Sigmoid colon (tissue), 7 donors: ENCODE results near the gene FRY. TPM values are rescaled to one million over a fixed set of nuclear protein-coding genes. Genes with fewer than 3 reads are reported as not detected.
A peak's percentile ranks its signal among the peaks of the same experiment; 100 is the strongest.

ENCODE experiments used
- DNase-seq: peaks from one replicate; pipeline ENCODE4 v3.0.0-alpha.2; 2019
- H3K27ac ChIP-seq, 4 donors: fragments of 200-600 bp; sonication (generic); one replicate each; pipeline ENCODE4 v1.5.1; 2016 to 2019; ENCODE audit warnings: mild to moderate bottlenecking in 1 of 4
- H3K27me3 ChIP-seq, 3 donors: fragments of 200-600 bp; sonication (generic); one replicate each; pipeline ENCODE4 v1.5.1; 2019; ENCODE audit warnings: mild to moderate bottlenecking in 1 of 3
- H3K36me3 ChIP-seq, 4 donors: fragments of 200-600 bp; sonication (generic); one replicate each; pipeline ENCODE4 v1.5.1; 2016 to 2019
- H3K4me1 ChIP-seq, 4 donors: fragments of 200-600 bp; sonication (generic); one replicate each; pipeline ENCODE4 v1.5.1; 2017 to 2019
- H3K4me3 ChIP-seq, 4 donors: fragments of 200-600 bp; sonication (generic); one replicate each; pipeline ENCODE4 v1.5.1; 2017 to 2019; ENCODE audit warnings: mild to moderate bottlenecking in 2 of 4, moderate library complexity in 1 of 4
- H3K9me3 ChIP-seq, 4 donors: fragments of 200-600 bp in 3 of 4; sonication (generic) in 3 of 4; one replicate each; pipeline versions ENCODE4 v1.5.1 to v1.6.1; 2013 to 2019
- EP300 ChIP-seq, 4 donors: sonication (generic); formaldehyde crosslinking; IDR thresholded peaks; one replicate each; pipeline ENCODE4 v1.6.1; 2017; ENCODE audit warnings: antibody characterized with exemption in 4 of 4
- POLR2A ChIP-seq, 2 donors: fragments of 450-650 bp; IDR thresholded peaks; one replicate each; pipeline ENCODE4 v1.6.1; 2016; ENCODE audit warnings: antibody characterized with exemption in 2 of 2, mild to moderate bottlenecking in 2 of 2, moderate library complexity in 2 of 2
- POLR2AphosphoS5 ChIP-seq, 4 donors: sonication (generic); formaldehyde crosslinking; IDR thresholded peaks; one replicate each; pipeline ENCODE4 v1.6.1; 2017; ENCODE audit warnings: antibody characterized with exemption in 4 of 4
- WGBS, 2 donors: extraction: QIAGEN DNeasy Blood & Tissue Kit; methylation state at CpG; one replicate each; pipeline ENCODE4 v1.1.7; 2013; 5-methylcytosine and 5-hydroxymethylcytosine counted together
- intact Hi-C: fragments of 100-400 bp; cut with DNase I; formaldehyde crosslinking; loops from one replicate; pipeline ENCODE4 v1.15.1; 2023
- polyA plus RNA-seq, 3 donors: library from polyadenylated mRNA; stranded (reverse); fragments of 200-250 nt; gene quantifications; one replicate each; pipeline ENCODE4 v1.2.3, GENCODE V29; 2013
- total RNA-seq, 4 donors: library from RNA; depleted of rRNA; stranded (reverse); fragments of >200 nt; gene quantifications; one replicate each; pipeline ENCODE4 v1.1.0, GENCODE V29; 2016
- TF ChIP-seq, protein P1 (sequence below), 4 experiments: fragments of 450-650 bp in 3 of 4; fragments of 200-600 bp in 1 of 4; IDR thresholded peaks; one replicate each; pipeline ENCODE4 v1.5.1; 2016 to 2019; ENCODE audit warnings: antibody characterized with exemption in 4 of 4, mild to moderate bottlenecking in 3 of 4, moderate library complexity in 2 of 4
- donor health status: healthy with polysubstance abuse.
- donor health status: Bipolar disorder and iron deficiency.
- donor health status: healthy.

The FRY gene
- total and polyA plus RNA-seq, 7 donors, result 1.4 to 118 (median 26.7) TPM

DNA sequence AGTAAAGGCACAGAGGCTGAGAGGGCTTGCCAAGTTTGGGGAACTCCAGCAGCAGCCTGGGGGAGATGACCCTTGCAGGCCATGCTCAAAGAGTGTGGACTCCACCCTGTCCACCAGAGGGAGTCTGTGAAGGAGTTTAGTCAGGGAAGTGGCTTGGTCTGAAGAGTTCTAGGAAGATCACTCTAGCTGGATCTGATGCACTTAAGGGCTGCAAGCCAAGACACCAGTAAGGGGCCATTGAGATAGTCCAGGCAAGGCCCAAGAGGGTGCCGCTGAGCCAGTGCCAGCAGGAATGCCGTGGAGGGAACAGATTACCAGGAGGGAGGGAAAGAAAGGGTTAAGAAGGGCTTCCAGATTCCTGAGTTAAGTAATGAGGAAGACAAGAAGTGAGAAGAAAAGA lies 214.9 kb downstream of the FRY start:
- Histone ChIP-seq H3K9me3 (no peaks in the 10 kb centered on the region), H3K4me3 (no peak overlapping the region), H3K4me1 (peaks cover 0 to 44% (median 14%) of the 10 kb centered on the region in 4 donors), H3K27ac (peak overlapping the region in 2 of 4 donors; percentile 35 to 36), H3K36me3 (peaks cover 0 to 30% (median 3%) of the 10 kb centered on the region in 4 donors), H3K27me3 (no peaks in the 10 kb centered on the region)
- no peak for TF ChIP-seq POLR2AphosphoS5 (IDR thresholded peaks at IDR 0.05)
- TF ChIP-seq, protein P1, sequence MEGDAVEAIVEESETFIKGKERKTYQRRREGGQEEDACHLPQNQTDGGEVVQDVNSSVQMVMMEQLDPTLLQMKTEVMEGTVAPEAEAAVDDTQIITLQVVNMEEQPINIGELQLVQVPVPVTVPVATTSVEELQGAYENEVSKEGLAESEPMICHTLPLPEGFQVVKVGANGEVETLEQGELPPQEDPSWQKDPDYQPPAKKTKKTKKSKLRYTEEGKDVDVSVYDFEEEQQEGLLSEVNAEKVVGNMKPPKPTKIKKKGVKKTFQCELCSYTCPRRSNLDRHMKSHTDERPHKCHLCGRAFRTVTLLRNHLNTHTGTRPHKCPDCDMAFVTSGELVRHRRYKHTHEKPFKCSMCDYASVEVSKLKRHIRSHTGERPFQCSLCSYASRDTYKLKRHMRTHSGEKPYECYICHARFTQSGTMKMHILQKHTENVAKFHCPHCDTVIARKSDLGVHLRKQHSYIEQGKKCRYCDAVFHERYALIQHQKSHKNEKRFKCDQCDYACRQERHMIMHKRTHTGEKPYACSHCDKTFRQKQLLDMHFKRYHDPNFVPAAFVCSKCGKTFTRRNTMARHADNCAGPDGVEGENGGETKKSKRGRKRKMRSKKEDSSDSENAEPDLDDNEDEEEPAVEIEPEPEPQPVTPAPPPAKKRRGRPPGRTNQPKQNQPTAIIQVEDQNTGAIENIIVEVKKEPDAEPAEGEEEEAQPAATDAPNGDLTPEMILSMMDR (IDR thresholded peaks at IDR 0.05), result peak in 3 of 4 experiments; percentile 49 to 67 (median 53)
- DNase-seq, result peak; percentile 70
- WGBS, 2 donors, result 47 to 63% methylated on average over 2 of the region's 2 CpGs
- intact Hi-C loops, result loop anchor here (2.0 to 5.0 kb wide), 2 partner anchors 64 to 214 kb away; partner anchors contain the start of gene FRY

DNA sequence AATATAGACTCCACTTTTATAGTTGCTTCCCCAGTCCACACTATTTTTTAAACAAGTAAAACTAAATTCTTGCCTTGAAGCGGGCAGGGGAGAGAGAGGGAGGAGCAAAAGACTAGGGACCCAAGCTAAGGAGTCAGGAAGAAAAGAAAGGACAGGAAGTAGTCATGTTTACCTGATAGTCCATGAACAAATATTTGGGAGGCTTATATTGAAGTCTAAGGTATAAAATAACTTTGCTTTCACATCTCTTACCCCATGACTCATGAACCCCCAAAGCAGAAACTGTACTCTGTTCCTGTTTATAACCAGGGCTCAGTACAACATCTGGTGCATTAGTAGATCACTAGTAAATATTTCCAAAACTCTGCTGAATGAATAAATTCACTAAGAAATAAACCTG lies 216.3 kb downstream of the FRY start:
- no peaks in the 10 kb centered on the region for H3K9me3 ChIP-seq
- WGBS, 2 donors, result 0 to 68% methylated on average over 1 of the region's 1 CpG
- peak overlapping the region in 3 of 4 donors; percentile 17 to 36 (median 36) for H3K27ac ChIP-seq
- DNase-seq, result no peak
- no peak overlapping the region for H3K4me3 ChIP-seq
- TF ChIP-seq POLR2AphosphoS5 (IDR thresholded peaks at IDR 0.05) (no peak), EP300 (IDR thresholded peaks at IDR 0.05) (no peak), POLR2A (IDR thresholded peaks at IDR 0.05) (no peak)
- TF ChIP-seq, protein P1 (IDR thresholded peaks at IDR 0.05), result no peak
- H3K36me3 ChIP-seq, result peaks cover 0 to 26% (median 3%) of the 10 kb centered on the region in 4 donors
- H3K4me1 ChIP-seq, result peaks cover 0 to 44% (median 14%) of the 10 kb centered on the region in 4 donors
- intact Hi-C loops, result loop anchor here (2.0 to 5.0 kb wide), 2 partner anchors 63 to 216 kb away; partner anchors contain the start of gene FRY
- no peaks in the 10 kb centered on the region for H3K27me3 ChIP-seq

DNA sequence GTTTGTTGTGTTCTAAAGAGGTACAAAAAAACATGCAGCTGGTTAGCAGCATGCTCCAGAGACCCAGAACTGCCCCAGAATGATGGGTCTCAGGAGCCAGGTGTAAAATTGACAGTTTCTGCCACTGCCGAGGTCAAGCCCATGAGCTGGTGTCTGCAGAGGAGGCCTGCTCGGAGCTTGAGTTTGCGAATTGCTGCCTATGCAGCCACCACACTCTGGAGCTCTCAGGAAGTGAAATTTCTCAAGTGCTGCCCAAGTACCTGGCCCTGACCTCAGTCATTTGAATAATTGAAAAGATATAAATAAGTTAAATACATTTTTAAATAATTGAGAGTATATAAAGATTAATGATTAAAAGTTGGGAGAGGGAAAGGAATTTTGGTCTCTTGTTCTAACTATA lies 217.2 kb downstream of the FRY start:
- Histone ChIP-seq H3K36me3 (peaks cover 0 to 23% (median 3%) of the 10 kb centered on the region in 4 donors), H3K27ac (no peak overlapping the region), H3K9me3 (no peaks in the 10 kb centered on the region), H3K27me3 (no peaks in the 10 kb centered on the region), H3K4me1 (peaks cover 0 to 53% (median 16%) of the 10 kb centered on the region in 4 donors), H3K4me3 (no peak overlapping the region)
- TF ChIP-seq, protein P1 (IDR thresholded peaks at IDR 0.05), result no peak
- no peak for TF ChIP-seq POLR2A (IDR thresholded peaks at IDR 0.05)
- no peak for TF ChIP-seq POLR2AphosphoS5 (IDR thresholded peaks at IDR 0.05)
- no peak for TF ChIP-seq EP300 (IDR thresholded peaks at IDR 0.05)
- intact Hi-C loops, result loop anchor here (5.0 kb wide), 1 partner anchor 216 kb away; the partner anchor contains the start of gene FRY
- no peak for DNase-seq
- 75 to 82% methylated on average over 3 of the region's 3 CpGs for WGBS, 2 donors

DNA sequence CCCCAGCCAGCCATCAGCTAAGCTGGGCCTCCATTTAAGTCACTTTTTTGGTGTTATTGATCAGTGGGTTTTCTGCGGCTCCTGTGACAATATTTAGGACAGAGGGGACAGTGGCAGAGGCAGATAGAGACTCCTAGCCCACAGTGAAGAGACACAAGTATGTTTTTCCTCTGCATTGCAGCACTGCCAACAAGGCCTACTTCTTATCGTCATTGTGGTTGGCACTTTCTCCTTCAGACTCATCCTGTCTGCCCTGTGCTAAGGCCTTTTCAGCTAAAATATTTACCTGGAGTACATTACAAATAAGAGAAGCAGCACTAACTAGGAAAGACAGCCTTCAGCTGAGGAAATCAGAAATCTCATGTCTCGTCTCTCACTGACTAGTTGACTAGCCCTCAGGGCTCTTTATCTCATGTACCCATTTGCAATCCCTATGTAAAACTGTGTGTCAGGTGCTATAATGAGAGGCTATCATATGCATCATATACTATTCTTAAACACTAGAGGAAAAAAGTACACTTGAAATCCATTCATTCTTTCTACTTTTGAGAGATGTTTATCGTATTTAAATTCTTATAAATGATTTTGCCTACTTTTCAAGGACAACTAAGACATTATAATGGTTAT lies 221.4 kb downstream of the FRY start:
- Histone ChIP-seq H3K36me3 (peaks cover 0 to 18% (median 0%) of the 10 kb centered on the region in 4 donors), H3K27ac (peak overlapping the region; percentile 76 to 86 (median 83)), H3K4me3 (no peak overlapping the region), H3K9me3 (no peaks in the 10 kb centered on the region), H3K4me1 (peaks cover 0 to 37% (median 8%) of the 10 kb centered on the region in 4 donors), H3K27me3 (no peaks in the 10 kb centered on the region)
- DNase-seq, result no peak
- WGBS, 2 donors, result 91 to 93% methylated on average over 4 of the region's 4 CpGs
- intact Hi-C loops, result no loop called here
- TF ChIP-seq, protein P1 (IDR thresholded peaks at IDR 0.05), result no peak
- TF ChIP-seq POLR2AphosphoS5 (IDR thresholded peaks at IDR 0.05) (no peak), POLR2A (IDR thresholded peaks at IDR 0.05) (no peak), EP300 (IDR thresholded peaks at IDR 0.05) (no peak)
